HL-60/S4 treated with retinoic acid at 250 ng/mL for 4 days and 3 days (cell line): ENCODE data around the gene SEMA4C.

ENCODE experiments used
- in situ Hi-C: fragments of 300-500 bp; cut with MboI; formaldehyde crosslinking; loops from 2 replicates; pipeline ENCODE4 v1.7.0; 2022; ENCODE audit warnings: low sequenced_read_pairs

Gene SEMA4C

GRCh38 chr2:96825057-96825456 lies 44.8 kb downstream of the SEMA4C start:
- in situ Hi-C loops: no loop called here

GRCh38 chr2:96824079-96824870 lies 45.6 kb downstream of the SEMA4C start:
- in situ Hi-C loops: no loop called here

GRCh38 chr2:96823198-96823597 lies 46.7 kb downstream of the SEMA4C start:
- in situ Hi-C loops: no loop called here

- in situ Hi-C loops: no loop called here
Observed at GRCh38 chr2:96822786-96823185, 47.1 kb downstream of the SEMA4C start.

GRCh38 chr2:96821113-96821675 lies 48.7 kb downstream of the SEMA4C start:
- in situ Hi-C loops: no loop called here

- in situ Hi-C loops: no loop called here
Observed at GRCh38 chr2:96819876-96820511, 49.9 kb downstream of the SEMA4C start.

GRCh38 chr2:96819128-96819875 lies 50.6 kb downstream of the SEMA4C start:
- in situ Hi-C loops: no loop called here

- in situ Hi-C loops: no loop called here
Observed at GRCh38 chr2:96817882-96818281, 52.0 kb downstream of the SEMA4C start.

- in situ Hi-C loops: no loop called here
Observed at GRCh38 chr2:96816836-96817702, 52.8 kb downstream of the SEMA4C start.

GRCh38 chr2:96816127-96816835 lies 53.6 kb downstream of the SEMA4C start, which contains the start of gene CNNM3:
TSS of gene CNNM3 (plus strand) at chr2:96816268. CDS start at chr2:96816278, 10 bp downstream.
- in situ Hi-C loops: no loop called here

GRCh38 chr2:96815326-96816126 lies 54.4 kb downstream of the SEMA4C start:
- in situ Hi-C loops: no loop called here

- in situ Hi-C loops: no loop called here
Observed at GRCh38 chr2:96813656-96814055, 56.2 kb downstream of the SEMA4C start.

- in situ Hi-C loops: no loop called here
Observed at GRCh38 chr2:96811917-96812316, 58.0 kb downstream of the SEMA4C start.

GRCh38 chr2:96810783-96811192 lies 59.1 kb downstream of the SEMA4C start:
- in situ Hi-C loops: no loop called here

GRCh38 chr2:96809951-96810782 lies 59.7 kb downstream of the SEMA4C start:
- in situ Hi-C loops: no loop called here
